Measurements from ENCODE around the gene MEFV. TPM values are rescaled to one million over a fixed set of nuclear protein-coding genes. Genes with fewer than 3 reads are reported as not detected.
A peak's percentile ranks its signal among the peaks of the same experiment; 100 is the strongest.

MEFV gene
- total and polyA plus RNA-seq, 4 donors: 1.3 to 21.7 (median 8.1) TPM

DNA sequence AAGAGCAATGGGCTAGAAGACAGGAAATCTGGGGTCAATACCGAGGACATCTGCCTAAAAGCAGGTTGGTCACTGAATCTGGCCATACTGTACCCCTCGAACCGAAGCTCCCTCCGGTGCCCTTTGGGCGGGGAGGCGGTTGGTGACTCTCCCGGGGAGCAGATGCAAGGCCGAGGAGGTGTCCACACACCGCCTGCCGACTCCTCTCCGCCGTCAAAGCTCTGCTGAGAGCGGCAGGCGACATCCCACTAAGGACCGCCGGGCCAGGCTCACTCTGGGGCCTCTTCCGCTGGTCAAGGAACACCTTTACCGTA, 21.9 kb downstream of the MEFV start:
- Histone ChIP-seq H3K9me3 (ENCODE audit: control insufficient read depth in 4 of 4, insufficient read depth in 3 of 4, low read length in 3 of 4) (peaks cover 3 to 16% (median 7%) of the 10 kb centered on the region in 4 donors), H3K9ac (ENCODE audit: insufficient read depth in 1 of 2, low read length in 2 of 2) (peak overlapping the region; percentile 67 to 90), H3K4me1 (ENCODE audit: control insufficient read depth in 5 of 5, insufficient read depth in 5 of 5, low read length in 5 of 5) (peaks cover 0 to 9% (median 6%) of the 10 kb centered on the region in 5 donors), H3K4me3 (peak overlapping the region; percentile 82), H3K27ac (ENCODE audit: low read depth in 1 of 2, low read length in 1 of 2) (peak overlapping the region; percentile 91 to 98), H3K36me3 (ENCODE audit: control insufficient read depth in 4 of 4, insufficient read depth in 4 of 4, low read length in 4 of 4) (peaks cover 10 to 31% (median 30%) of the 10 kb centered on the region in 4 donors), H3K27me3 (ENCODE audit: control insufficient read depth in 3 of 3, insufficient read depth in 3 of 3, low read length in 2 of 3) (no peaks in the 10 kb centered on the region)
- TF ChIP-seq, protein P1, sequence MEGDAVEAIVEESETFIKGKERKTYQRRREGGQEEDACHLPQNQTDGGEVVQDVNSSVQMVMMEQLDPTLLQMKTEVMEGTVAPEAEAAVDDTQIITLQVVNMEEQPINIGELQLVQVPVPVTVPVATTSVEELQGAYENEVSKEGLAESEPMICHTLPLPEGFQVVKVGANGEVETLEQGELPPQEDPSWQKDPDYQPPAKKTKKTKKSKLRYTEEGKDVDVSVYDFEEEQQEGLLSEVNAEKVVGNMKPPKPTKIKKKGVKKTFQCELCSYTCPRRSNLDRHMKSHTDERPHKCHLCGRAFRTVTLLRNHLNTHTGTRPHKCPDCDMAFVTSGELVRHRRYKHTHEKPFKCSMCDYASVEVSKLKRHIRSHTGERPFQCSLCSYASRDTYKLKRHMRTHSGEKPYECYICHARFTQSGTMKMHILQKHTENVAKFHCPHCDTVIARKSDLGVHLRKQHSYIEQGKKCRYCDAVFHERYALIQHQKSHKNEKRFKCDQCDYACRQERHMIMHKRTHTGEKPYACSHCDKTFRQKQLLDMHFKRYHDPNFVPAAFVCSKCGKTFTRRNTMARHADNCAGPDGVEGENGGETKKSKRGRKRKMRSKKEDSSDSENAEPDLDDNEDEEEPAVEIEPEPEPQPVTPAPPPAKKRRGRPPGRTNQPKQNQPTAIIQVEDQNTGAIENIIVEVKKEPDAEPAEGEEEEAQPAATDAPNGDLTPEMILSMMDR (IDR thresholded peaks at IDR 0.05; ENCODE audit: control extremely low read depth, extremely low read depth): no peak
- 0 to 3% methylated on average over 18 of the region's 18 CpGs for WGBS, 2 donors
- ATAC-seq (ENCODE audit: insufficient read depth, low FRiP score) (peak; percentile 25), DNase-seq (no peak)

DNA sequence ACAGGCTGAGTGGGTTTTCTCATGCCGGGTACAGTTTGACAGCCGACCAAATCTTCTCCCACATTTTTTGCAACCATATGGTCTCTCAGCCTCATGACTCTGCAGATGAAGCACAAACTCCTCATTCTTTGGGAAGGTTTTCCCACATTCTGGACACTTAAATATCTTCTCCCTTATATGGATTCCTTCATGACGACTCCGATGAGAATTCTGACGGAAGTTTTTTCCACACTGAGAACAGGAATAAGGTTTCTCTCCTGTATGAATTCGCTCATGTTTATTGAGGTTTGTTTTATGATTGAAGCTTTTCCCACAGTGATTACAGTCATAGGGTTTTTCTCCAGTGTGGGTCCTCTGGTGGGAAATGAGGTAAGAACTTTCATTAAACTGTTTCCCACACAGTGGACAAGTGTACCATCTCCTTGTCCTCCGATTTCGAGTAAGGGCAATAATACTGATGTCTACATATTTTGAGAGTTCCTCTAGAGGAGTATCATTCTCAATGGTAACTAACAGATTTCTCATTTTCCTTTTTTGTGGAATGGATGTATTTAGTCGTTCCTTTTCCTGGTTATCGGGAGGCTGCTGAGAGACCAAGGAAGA, 32.4 kb downstream of the MEFV start:
- no peak overlapping the region for H3K9ac ChIP-seq (ENCODE audit: insufficient read depth in 1 of 2, low read length in 2 of 2)
- H3K4me1 ChIP-seq (ENCODE audit: control insufficient read depth in 5 of 5, insufficient read depth in 5 of 5, low read length in 5 of 5): no peaks in the 10 kb centered on the region
- DNase-seq (no peak), ATAC-seq (ENCODE audit: insufficient read depth, low FRiP score) (no peak)
- TF ChIP-seq, protein P1 (IDR thresholded peaks at IDR 0.05; ENCODE audit: control extremely low read depth, extremely low read depth): no peak
- H3K4me3 ChIP-seq: no peak overlapping the region
- no peaks in the 10 kb centered on the region for H3K27me3 ChIP-seq (ENCODE audit: control insufficient read depth in 3 of 3, insufficient read depth in 3 of 3, low read length in 2 of 3)
- H3K27ac ChIP-seq (ENCODE audit: low read depth in 1 of 2, low read length in 1 of 2): no peak overlapping the region
- peaks cover 26 to 54% (median 38%) of the 10 kb centered on the region in 4 donors for H3K9me3 ChIP-seq (ENCODE audit: control insufficient read depth in 4 of 4, insufficient read depth in 3 of 4, low read length in 3 of 4)
- peaks cover 10 to 57% (median 46%) of the 10 kb centered on the region in 4 donors for H3K36me3 ChIP-seq (ENCODE audit: control insufficient read depth in 4 of 4, insufficient read depth in 4 of 4, low read length in 4 of 4)
- 98% methylated on average over 10 of the region's 10 CpGs for WGBS, 2 donors

DNA sequence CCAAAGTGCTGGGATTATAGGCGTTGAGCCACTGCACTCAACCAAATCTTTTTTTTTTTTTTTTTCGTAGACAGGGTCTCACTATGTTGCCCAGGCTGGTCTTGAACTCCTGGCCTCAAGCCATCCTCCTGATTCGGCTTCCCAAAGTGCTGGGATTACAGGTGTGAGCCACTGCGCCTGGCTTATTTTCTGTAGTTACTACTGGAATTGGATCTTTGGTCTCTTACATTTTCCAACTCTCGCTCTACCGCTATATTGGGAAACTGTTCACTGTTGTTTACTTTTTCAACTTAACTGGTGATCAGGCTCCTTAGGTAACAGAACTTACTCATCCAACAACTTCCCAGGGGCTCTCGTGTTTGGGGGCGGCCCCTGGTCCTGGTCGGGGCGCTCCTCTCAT, 35.6 kb downstream of the MEFV start:
- H3K9me3 ChIP-seq (ENCODE audit: control insufficient read depth in 4 of 4, insufficient read depth in 3 of 4, low read length in 3 of 4): peaks cover 22 to 41% (median 34%) of the 10 kb centered on the region in 4 donors
- no peak overlapping the region for H3K4me3 ChIP-seq
- peaks cover 4 to 38% (median 30%) of the 10 kb centered on the region in 4 donors for H3K36me3 ChIP-seq (ENCODE audit: control insufficient read depth in 4 of 4, insufficient read depth in 4 of 4, low read length in 4 of 4)
- H3K4me1 ChIP-seq (ENCODE audit: control insufficient read depth in 5 of 5, insufficient read depth in 5 of 5, low read length in 5 of 5): no peaks in the 10 kb centered on the region
- H3K9ac ChIP-seq (ENCODE audit: insufficient read depth in 1 of 2, low read length in 2 of 2): no peak overlapping the region
- no peaks in the 10 kb centered on the region for H3K27me3 ChIP-seq (ENCODE audit: control insufficient read depth in 3 of 3, insufficient read depth in 3 of 3, low read length in 2 of 3)
- DNase-seq (no peak), ATAC-seq (ENCODE audit: insufficient read depth, low FRiP score) (no peak)
- TF ChIP-seq, protein P1 (IDR thresholded peaks at IDR 0.05; ENCODE audit: control extremely low read depth, extremely low read depth): no peak
- H3K27ac ChIP-seq (ENCODE audit: low read depth in 1 of 2, low read length in 1 of 2): no peak overlapping the region
- 89 to 92% methylated on average over 10 of the region's 10 CpGs for WGBS, 2 donors

DNA sequence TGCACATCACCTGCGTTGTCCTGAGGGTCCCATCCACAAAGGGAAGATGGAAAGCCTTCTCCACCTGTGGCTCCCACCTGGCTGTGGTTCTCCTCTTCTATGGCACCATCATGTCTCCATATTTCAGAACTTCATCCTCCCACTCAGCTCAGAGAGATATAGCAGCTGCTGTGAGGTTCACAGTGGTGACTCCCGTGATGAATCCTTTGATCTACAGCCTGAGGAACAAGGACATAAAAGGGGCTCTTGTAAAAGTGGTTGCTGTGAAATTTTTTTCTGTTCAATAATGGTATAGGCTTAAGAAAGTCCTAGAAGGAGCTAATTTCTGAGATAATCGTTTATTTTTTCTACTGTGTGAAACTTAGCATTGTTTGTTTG, 40.2 kb downstream of the MEFV start:
- H3K9me3 ChIP-seq (ENCODE audit: control insufficient read depth in 4 of 4, insufficient read depth in 3 of 4, low read length in 3 of 4): peaks cover 0 to 30% (median 2%) of the 10 kb centered on the region in 4 donors
- peaks cover 0 to under 1% (median 0%) of the 10 kb centered on the region in 4 donors for H3K36me3 ChIP-seq (ENCODE audit: control insufficient read depth in 4 of 4, insufficient read depth in 4 of 4, low read length in 4 of 4)
- ATAC-seq (ENCODE audit: insufficient read depth, low FRiP score): no peak
- DNase-seq: no peak
- no peaks in the 10 kb centered on the region for H3K4me1 ChIP-seq (ENCODE audit: control insufficient read depth in 5 of 5, insufficient read depth in 5 of 5, low read length in 5 of 5)
- no peak overlapping the region for H3K9ac ChIP-seq (ENCODE audit: insufficient read depth in 1 of 2, low read length in 2 of 2)
- TF ChIP-seq, protein P1 (IDR thresholded peaks at IDR 0.05; ENCODE audit: control extremely low read depth, extremely low read depth): no peak
- H3K4me3 ChIP-seq: no peak overlapping the region
- H3K27me3 ChIP-seq (ENCODE audit: control insufficient read depth in 3 of 3, insufficient read depth in 3 of 3, low read length in 2 of 3): no peaks in the 10 kb centered on the region
- no peak overlapping the region for H3K27ac ChIP-seq (ENCODE audit: low read depth in 1 of 2, low read length in 1 of 2)
- 53 to 78% methylated on average over 3 of the region's 3 CpGs for WGBS, 2 donors

All from lung (tissue), 12 donors.